PC-9 (cell line): ENCODE measurements around the gene ATXN1.

Experiments
- CTCF ChIP-seq: fragments of 200-600 bp; sonication (generic); conservative IDR thresholded peaks from 2 replicates; pipeline ENCODE4 v1.6.1; 2017; ENCODE audit warnings: mixed run types, antibody characterized with exemption, mild to moderate bottlenecking, moderate library complexity
- EZH2 ChIP-seq: fragments of 200-600 bp; sonication (generic); IDR thresholded peaks from 2 replicates; pipeline ENCODE4 v1.8.0; 2017; ENCODE audit warnings: antibody characterized with exemption, low read depth

- TF ChIP-seq CTCF: no peak
- no peak for TF ChIP-seq EZH2
Measured at GRCh38 chr6:16362296-16362695, 399.0 kb downstream of the ATXN1 start.
